Measurements from ENCODE around the gene MCC.

- TF ChIP-seq CTCF (IDR thresholded peaks at IDR 0.05; ENCODE audit: poor library complexity) = no peak
- no peak for TF ChIP-seq EZH2phosphoT487 (IDR thresholded peaks at IDR 0.05; ENCODE audit: low read depth, severe bottlenecking, unreplicated experiment)
- no peak for TF ChIP-seq EZH2 (IDR thresholded peaks at IDR 0.05; ENCODE audit: borderline replicate concordance)
Observed at GRCh38 chr5:113250341-113250953, 237.8 kb downstream of the MCC start.

Data from hepatocyte (in vitro differentiated cells).